K562 (cell line): ENCODE data around the gene FAM234A. TPM values are rescaled to one million over a fixed set of nuclear protein-coding genes. Genes with fewer than 3 reads are reported as not detected.

ENCODE experiments used
- ATAC-seq: fragments of 200-7000 bp; cut with Tn5 transposase; 3 replicates; pipeline ENCODE4 v1.9.1; 2020; ENCODE audit warnings: moderate library complexity
- BruUV-seq: library from RNA; stranded (reverse); fragments of 400-500 nt; replicated peaks from 2 replicates; lab custom pipeline; 2021; lab: Mats Ljungman, UMichigan
- CTCF ChIA-PET: fragments of 300-600 bp; formaldehyde crosslinking; extraction: SDS; loops from one replicate; lab custom pipeline; 2021; ENCODE audit warnings: low intra/inter-chr PET ratio; lab: Yijun Ruan, JAX
- POLR2A ChIA-PET: fragments of 300-600, 350-650 bp; sonication (Branson Sonifier 250); formaldehyde crosslinking; extraction: SDS; loops from one replicate; lab custom pipeline; 2021; ENCODE audit warnings: antibody characterized with exemption, inconsistent platforms; lab: Yijun Ruan, JAX
- DNase-seq, 4 experiments: peaks; one replicate each; pipeline versions ENCODE4 v3.0.0 to v3.0.0-alpha.2; 2011 to 2018; ENCODE audit warnings: low spot score in 3 of 4, mixed read lengths in 3 of 4; ENCODE audit errors: extremely low read depth in 1 of 4
- FAIRE-seq: peaks from 2 replicates; lab custom pipeline; 2011; peaks lifted over from hg19 to GRCh38; lab: Jason Lieb, UNC
- H2AFZ ChIP-seq: 2 replicates; pipeline ENCODE4 v1.6.0; 2011; ENCODE audit warnings: low read depth, low read length, control low read depth, inconsistent platforms
- H3K27ac ChIP-seq: fragments of 200-600 bp; 3 replicates; pipeline ENCODE4 v1.8.0; 2011; ENCODE audit warnings: low read depth, mild to moderate bottlenecking, control low read depth, inconsistent platforms, low read length, moderate library complexity, mixed read lengths; ENCODE audit errors: extremely low read depth
- H3K27me3 ChIP-seq, 2 experiments: fragments of 300-600 bp in 1 of 2; 2 replicates in 1 of 2; 3 replicates in 1 of 2; pipeline versions ENCODE4 v1.6.0 to v1.8.0; 2011; ENCODE audit warnings: inconsistent platforms in 2 of 2, low read length in 2 of 2, mild to moderate bottlenecking in 1 of 2, mixed read lengths in 1 of 2, moderate library complexity in 1 of 2; ENCODE audit not compliant: control insufficient read depth in 2 of 2, insufficient read depth in 2 of 2
- H3K36me3 ChIP-seq: fragments of 300-600 bp; 3 replicates; pipeline ENCODE4 v1.8.0; 2011; ENCODE audit warnings: mild to moderate bottlenecking, low read length, inconsistent platforms; ENCODE audit not compliant: control insufficient read depth, insufficient read depth
- H3K4me1 ChIP-seq, 2 experiments: fragments of 200-600 bp in 1 of 2; replicated peaks in 1 of 2; 2 replicates in 1 of 2; 3 replicates in 1 of 2; pipeline versions ENCODE4 v1.5.1 to v1.8.0; 2011; ENCODE audit warnings: inconsistent platforms in 2 of 2, low read length in 2 of 2, mild to moderate bottlenecking in 1 of 2, mixed read lengths in 1 of 2, moderate library complexity in 1 of 2; ENCODE audit not compliant: control insufficient read depth in 2 of 2, insufficient read depth in 2 of 2
- H3K4me2 ChIP-seq: 2 replicates; pipeline ENCODE4 v1.6.1; 2011; ENCODE audit warnings: low read length, control low read depth, inconsistent platforms, mixed read lengths; ENCODE audit not compliant: insufficient read depth
- H3K4me3 ChIP-seq: fragments of 200-600 bp; sonication (generic), shearing (Covaris generic); 2 replicates; pipeline ENCODE4 v1.5.1; 2016; ENCODE audit warnings: control low read depth, inconsistent platforms
- H3K79me2 ChIP-seq: fragments of 200-600 bp; 3 replicates; pipeline ENCODE4 v1.8.0; 2011; ENCODE audit warnings: low read length, inconsistent platforms; ENCODE audit not compliant: control insufficient read depth, insufficient read depth
- H3K9ac ChIP-seq, 2 experiments: 2 replicates each; pipeline versions ENCODE4 v1.6.0 to v1.6.1; 2011; ENCODE audit warnings: low read depth in 2 of 2, low read length in 2 of 2, control low read depth in 1 of 2, inconsistent platforms in 1 of 2, mild to moderate bottlenecking in 1 of 2, mixed read lengths in 1 of 2; ENCODE audit not compliant: insufficient read depth in 1 of 2
- H3K9me1 ChIP-seq: one replicate; pipeline ENCODE4 v1.6.0; 2011; ENCODE audit warnings: inconsistent platforms, mild to moderate bottlenecking, low read length, moderate library complexity; ENCODE audit not compliant: control insufficient read depth, insufficient read depth
- H3K9me3 ChIP-seq: replicated peaks from 2 replicates; pipeline ENCODE4 v1.5.1; 2011; ENCODE audit warnings: low read depth, low read length, inconsistent platforms; ENCODE audit not compliant: control insufficient read depth, insufficient read depth
- H4K20me1 ChIP-seq: replicated peaks from 2 replicates; pipeline ENCODE4 v1.6.1; 2011; ENCODE audit warnings: low read length, inconsistent platforms, mixed read lengths; ENCODE audit not compliant: control insufficient read depth, insufficient read depth
- ELK1 ChIP-seq: sonication (generic); formaldehyde crosslinking; IDR thresholded peaks from 2 replicates; pipeline ENCODE4 v1.8.1; 2022; ENCODE audit warnings: missing genetic modification reagents
- LARP7 ChIP-seq: fragments of 450-650 bp; IDR thresholded peaks from 2 replicates; pipeline ENCODE4 v1.6.1; 2016
- POLR2G ChIP-seq: fragments of 200-400 bp; formaldehyde crosslinking; IDR thresholded peaks from 2 replicates; pipeline ENCODE4 v1.6.1; 2017; ENCODE audit warnings: low read depth, mild to moderate bottlenecking, antibody characterized with exemption, low read length, moderate library complexity
- RBM22 ChIP-seq: fragments of 200-400 bp; formaldehyde crosslinking; IDR thresholded peaks from 2 replicates; pipeline ENCODE4 v1.6.1; 2018; ENCODE audit warnings: low read length, low read depth; ENCODE audit not compliant: poor library complexity, severe bottlenecking
- USF1 ChIP-seq: sonication (generic); formaldehyde crosslinking; IDR thresholded peaks from 2 replicates; pipeline ENCODE4 v1.9.0; 2022; ENCODE audit warnings: mild to moderate bottlenecking, missing genetic modification reagents
- ZNF316 ChIP-seq: fragments of 450-650 bp; IDR thresholded peaks from 2 replicates; pipeline ENCODE4 v1.6.1; 2016
- WGBS: fragments of 100-300 bp; shearing (Covaris generic); methylation state at CpG from one replicate; pipeline ENCODE4 v1.1.6; 2016; ENCODE audit warnings: low coverage, mixed read lengths; ENCODE audit not compliant: insufficient coverage; ENCODE audit errors: missing lambda C conversion rate; 5-methylcytosine and 5-hydroxymethylcytosine counted together
- in situ Hi-C: fragments of 300-500 bp; cut with MboI; formaldehyde crosslinking; loops from 4 replicates; pipeline ENCODE4 v1.15.0; 2018; ENCODE audit warnings: inconsistent platforms, mixed read lengths
- intact Hi-C: fragments of 100-400 bp; cut with micrococcal nuclease; formaldehyde crosslinking; loops from 2 replicates; pipeline ENCODE4 v1.14.2; 2022
- polyA plus RNA-seq, 8 experiments: library from polyadenylated mRNA; depleted of rRNA in 4 of 8; stranded (reverse) in 5 of 8; unstranded in 3 of 8; fragments of >200 nt; fragmentation: Nextera tagmentation in 2 of 8; fragmentation: Illumina TruSeq in 1 of 8; extraction: Ambion mirVana in 2 of 8; extraction: Trizol in 1 of 8; gene quantifications; 2 replicates each; pipeline versions ENCODE4 v1.2.1 to v1.2.3, GENCODE V29; 2011 to 2014; ENCODE audit warnings: inconsistent platforms in 1 of 8, missing spikeins in 1 of 8
- total RNA-seq, 7 experiments: library from RNA; depleted of rRNA in 6 of 7; stranded (reverse); fragments of >200 nt in 6 of 7; fragmentation: Illumina TruSeq in 2 of 7; extraction: Trizol in 2 of 7; gene quantifications; 2 replicates each; pipeline versions ENCODE4 v1.2.1 to v1.2.3, GENCODE V29; 2011 to 2021; ENCODE audit warnings: low replicate concordance in 1 of 7

Gene FAM234A
- total and polyA plus RNA-seq, 9 of the 15 experiments (the other 6 are each of a cell fraction or from before 2014, with no cell fraction given): 1.0 to 47.9 (median 15.0) TPM

GRCh38 chr16:305916-306626 lies 71.5 kb downstream of the FAM234A start:
- no peak for DNase-seq
- Histone ChIP-seq H3K79me2 (peaks cover 9% of the 10 kb centered on the region), H2AFZ (no peak overlapping the region), H3K9ac (peak overlapping the region in 1 of 2 experiments; percentile 75; a peak in 1 of 4 replicates), H4K20me1 (peaks cover 3% of the 10 kb centered on the region), H3K4me1 (peaks cover 0 to 23% of the 10 kb centered on the region in 2 experiments; a peak in 1 of 5 replicates), H3K36me3 (peaks cover 74% of the 10 kb centered on the region; the same call in 2 of the 3 replicates), H3K4me3 (no peak overlapping the region), H3K4me2 (no peak overlapping the region), H3K27me3 (no peaks in the 10 kb centered on the region), H3K9me3 (no peaks in the 10 kb centered on the region), H3K9me1 (no peaks in the 10 kb centered on the region), H3K27ac (no peak overlapping the region)
- no peak for ATAC-seq
- FAIRE-seq: no peak
- BruUV-seq: no TSS peak
- in situ Hi-C loops (no loop called here), intact Hi-C loops (no loop called here)
- 93% methylated on average over 17 of the region's 19 CpGs for WGBS
- POLR2A ChIA-PET: interaction anchor here (0.6 kb wide), 1 partner anchor 55 kb away, joined by 3 read pairs; no protein-coding TSS in a partner anchor
- CTCF ChIA-PET: no interaction called here
- no peak for TF ChIP-seq ELK1 (CRISPR knock-in tag)

GRCh38 chr16:306911-307370 lies 72.3 kb downstream of the FAM234A start:
- ChIA-PET CTCF (no interaction called here), POLR2A (interaction anchor here (0.6 kb wide), 1 partner anchor 689 kb away, joined by 3 read pairs; no protein-coding TSS in a partner anchor)
- no peak overlapping the region for H3K4me3 ChIP-seq
- FAIRE-seq: no peak
- H3K4me1 ChIP-seq: peaks cover 0 to 23% of the 10 kb centered on the region in 2 experiments; a peak in 1 of 5 replicates
- BruUV-seq: no TSS peak
- 89% methylated on average over 15 of the region's 17 CpGs for WGBS
- no peak overlapping the region for H3K4me2 ChIP-seq
- H3K79me2 ChIP-seq: peaks cover 11% of the 10 kb centered on the region
- no peak overlapping the region for H3K27ac ChIP-seq
- no peak for ATAC-seq
- peak overlapping the region in 1 of 2 experiments; percentile 64; a peak in 1 of 4 replicates for H3K9ac ChIP-seq
- no peak for DNase-seq
- H2AFZ ChIP-seq: no peak overlapping the region
- TF ChIP-seq LARP7 (no peak), POLR2G (peak; percentile 54), RBM22 (peak; percentile 48), USF1 (CRISPR knock-in tag) (no peak), ZNF316 (peak; percentile 18; the same call in 1 of the 2 replicates)
- peaks cover 3% of the 10 kb centered on the region for H4K20me1 ChIP-seq
- no peaks in the 10 kb centered on the region for H3K27me3 ChIP-seq
- intact Hi-C loops (no loop called here), in situ Hi-C loops (no loop called here)
- peaks cover 74% of the 10 kb centered on the region; the same call in 2 of the 3 replicates for H3K36me3 ChIP-seq
- no peaks in the 10 kb centered on the region for H3K9me1 ChIP-seq
- H3K9me3 ChIP-seq: no peaks in the 10 kb centered on the region
